Activated T-cell treated with anti-CD3 and anti-CD28 coated beads, Interleukin-2, amount 50 U/mL, for 72 hours (primary cell): ENCODE measurements around the gene RAB29. TPM values are rescaled to one million over a fixed set of nuclear protein-coding genes. Genes with fewer than 3 reads are reported as not detected.
"Not testable (repeated sequence)": the region's sequence is repeated elsewhere in the genome, so short reads cannot be mapped to it uniquely, and the experiment has no call there.

Source experiments
- ATAC-seq, 2 donors: fragments of 150-1000 bp; cut with Tn5 transposase; replicated peaks in 1 of 2; 2 replicates each; pipeline ENCODE4 v1.10.0; 2021; ENCODE audit warnings: moderate library complexity in 2 of 2, mild to moderate bottlenecking in 1 of 2
- DNase-seq, 2 donors: peaks; one replicate each; pipeline ENCODE4 v3.0.0; 2021 to 2022; ENCODE audit warnings: mixed read lengths in 1 of 2
- H3K27ac Mint-ChIP-seq: one replicate; pipeline ENCODE4 v1.8.0; 2022; ENCODE audit warnings: mild to moderate bottlenecking, moderate library complexity, mixed read lengths
- H3K27me3 Mint-ChIP-seq: one replicate; pipeline ENCODE4 v1.8.0; 2022; ENCODE audit warnings: low read depth, mixed read lengths
- H3K36me3 Mint-ChIP-seq, 2 donors: one replicate each; pipeline ENCODE4 v1.8.0; 2022; ENCODE audit warnings: mixed read lengths in 2 of 2, mild to moderate bottlenecking in 1 of 2; ENCODE audit not compliant: insufficient read depth in 2 of 2
- H3K4me1 Mint-ChIP-seq: one replicate; pipeline ENCODE4 v1.8.0; 2022; ENCODE audit warnings: low read depth, mixed read lengths
- H3K4me3 Mint-ChIP-seq, 2 donors: one replicate each; pipeline ENCODE4 v1.8.0; 2022; ENCODE audit warnings: mild to moderate bottlenecking in 2 of 2, mixed read lengths in 2 of 2, moderate library complexity in 2 of 2
- H3K9me3 Mint-ChIP-seq, 2 donors: one replicate each; pipeline ENCODE4 v1.8.0; 2022; ENCODE audit warnings: mixed read lengths in 2 of 2
- total RNA-seq, 2 donors: library from RNA; stranded (reverse); gene quantifications; one replicate each; pipeline ENCODE4 v1.2.3, GENCODE V29; 2022

Gene RAB29
- total RNA-seq = 10 to 100 TPM; 41.5 to 60.5 TPM

GRCh38 chr1:205775015-205775716, at the start of gene RAB29:
Gene RAB29, minus strand, starts transcription at chr1:205775482. Its CDS starts 526 bp downstream, at chr1:205774956.
- Mint-ChIP-seq H3K4me3 (peak within 1 kb of the TSS; percentile 85 to 98), H3K4me1 (peaks cover 58% of the 10 kb centered on the region), H3K9me3 (no peaks in the 10 kb centered on the region), H3K27ac (peak within 1 kb of the TSS; percentile 90), H3K36me3 (peaks cover 5 to 11% of the 10 kb centered on the region in 2 donors), H3K27me3 (no peaks in the 10 kb centered on the region)
- DNase-seq (peak; percentile 85 to 89), ATAC-seq (peak; percentile 82 to 85)

DNA sequence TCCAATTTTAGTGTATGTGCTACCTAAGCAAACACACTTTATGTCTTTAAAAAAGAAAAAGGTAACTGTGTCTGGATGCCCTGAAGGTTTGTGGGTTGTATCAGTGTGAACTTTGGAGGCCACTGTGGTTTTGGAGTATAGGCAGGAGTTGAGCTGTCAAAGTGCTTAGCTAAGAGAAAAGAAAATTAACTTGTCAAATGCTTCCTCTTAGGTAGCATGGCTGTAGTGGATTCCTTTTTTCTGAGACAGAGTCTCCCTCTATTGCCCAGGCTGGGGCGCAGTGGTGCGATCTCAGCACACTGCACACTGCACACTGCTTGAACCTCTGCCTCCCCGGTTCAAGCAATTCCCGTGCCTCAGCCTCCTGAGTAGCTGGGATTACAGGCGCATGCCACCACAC, 48.9 kb upstream of the RAB29 start:
- H3K36me3 Mint-ChIP-seq = peaks cover 0 to 3% of the 10 kb centered on the region in 2 donors
- H3K27ac Mint-ChIP-seq = no peak overlapping the region
- ATAC-seq (peak in 1 of 2 donors; percentile 23), DNase-seq (no peak)
- H3K27me3 Mint-ChIP-seq = no peaks in the 10 kb centered on the region
- H3K4me3 Mint-ChIP-seq = no peak overlapping the region
- peaks cover 2 to 4% of the 10 kb centered on the region in 2 donors for H3K9me3 Mint-ChIP-seq
- H3K4me1 Mint-ChIP-seq = peaks cover 20% of the 10 kb centered on the region

GRCh38 chr1:205823260-205823659, 48.0 kb upstream of the RAB29 start:
- H3K36me3 Mint-ChIP-seq, H3K27ac Mint-ChIP-seq, H3K4me3 Mint-ChIP-seq, H3K9me3 Mint-ChIP-seq, DNase-seq, H3K27me3 Mint-ChIP-seq, ATAC-seq: not testable (repeated sequence)
- peaks cover 20% of the 10 kb centered on the region for H3K4me1 Mint-ChIP-seq

GRCh38 chr1:205822397-205822796, 47.1 kb upstream of the RAB29 start:
- no peaks in the 10 kb centered on the region for H3K27me3 Mint-ChIP-seq
- peaks cover 20% of the 10 kb centered on the region for H3K4me1 Mint-ChIP-seq
- ATAC-seq = no peak
- peaks cover 0 to 3% of the 10 kb centered on the region in 2 donors for H3K36me3 Mint-ChIP-seq
- no peak for DNase-seq
- no peak overlapping the region for H3K4me3 Mint-ChIP-seq
- H3K27ac Mint-ChIP-seq = no peak overlapping the region
- peaks cover 2 to 4% of the 10 kb centered on the region in 2 donors for H3K9me3 Mint-ChIP-seq

- Mint-ChIP-seq H3K9me3 (no peaks in the 10 kb centered on the region), H3K36me3 (peaks cover 1 to 3% of the 10 kb centered on the region in 2 donors), H3K27ac (no peak overlapping the region), H3K4me1 (peaks cover 9% of the 10 kb centered on the region), H3K4me3 (no peak overlapping the region), H3K27me3 (no peaks in the 10 kb centered on the region)
- ATAC-seq (no peak), DNase-seq (no peak)
Measured at GRCh38 chr1:205817988-205818387, 42.7 kb upstream of the RAB29 start.

DNA sequence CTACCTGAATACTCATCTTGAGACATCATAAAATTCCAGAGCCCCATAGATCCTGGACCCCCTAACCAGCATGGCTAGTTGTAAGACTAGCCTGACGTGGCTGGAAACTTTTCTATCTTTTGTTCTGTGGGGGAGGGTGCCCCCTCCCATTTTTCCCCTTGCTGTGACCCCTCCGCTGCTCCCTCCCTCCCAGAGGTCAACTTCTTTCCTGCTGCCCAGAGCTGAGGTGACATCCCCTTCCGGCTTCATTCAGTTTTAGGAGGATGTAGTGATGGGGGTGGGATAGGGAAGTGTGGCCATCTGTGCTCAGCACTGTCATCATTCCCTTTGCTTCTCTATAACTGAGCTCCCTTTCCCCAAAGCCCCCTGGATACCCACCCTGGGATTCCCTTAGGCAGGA, 42.1 kb upstream of the RAB29 start:
- no peak overlapping the region for H3K27ac Mint-ChIP-seq
- no peaks in the 10 kb centered on the region for H3K9me3 Mint-ChIP-seq
- peaks cover 10% of the 10 kb centered on the region for H3K4me1 Mint-ChIP-seq
- no peak overlapping the region for H3K4me3 Mint-ChIP-seq
- ATAC-seq (no peak), DNase-seq (no peak)
- no peaks in the 10 kb centered on the region for H3K27me3 Mint-ChIP-seq
- H3K36me3 Mint-ChIP-seq = peaks cover 1 to 3% of the 10 kb centered on the region in 2 donors

- peaks cover 1 to 5% of the 10 kb centered on the region in 2 donors for H3K36me3 Mint-ChIP-seq
- H3K4me1 Mint-ChIP-seq = peaks cover 42% of the 10 kb centered on the region
- peak overlapping the region; percentile 93 to 97 for H3K4me3 Mint-ChIP-seq
- H3K27me3 Mint-ChIP-seq = no peaks in the 10 kb centered on the region
- no peak for ATAC-seq
- H3K27ac Mint-ChIP-seq = peak overlapping the region; percentile 91
- DNase-seq = no peak
- no peaks in the 10 kb centered on the region for H3K9me3 Mint-ChIP-seq
Measured at GRCh38 chr1:205813755-205814058, 38.4 kb upstream of the RAB29 start.

DNA sequence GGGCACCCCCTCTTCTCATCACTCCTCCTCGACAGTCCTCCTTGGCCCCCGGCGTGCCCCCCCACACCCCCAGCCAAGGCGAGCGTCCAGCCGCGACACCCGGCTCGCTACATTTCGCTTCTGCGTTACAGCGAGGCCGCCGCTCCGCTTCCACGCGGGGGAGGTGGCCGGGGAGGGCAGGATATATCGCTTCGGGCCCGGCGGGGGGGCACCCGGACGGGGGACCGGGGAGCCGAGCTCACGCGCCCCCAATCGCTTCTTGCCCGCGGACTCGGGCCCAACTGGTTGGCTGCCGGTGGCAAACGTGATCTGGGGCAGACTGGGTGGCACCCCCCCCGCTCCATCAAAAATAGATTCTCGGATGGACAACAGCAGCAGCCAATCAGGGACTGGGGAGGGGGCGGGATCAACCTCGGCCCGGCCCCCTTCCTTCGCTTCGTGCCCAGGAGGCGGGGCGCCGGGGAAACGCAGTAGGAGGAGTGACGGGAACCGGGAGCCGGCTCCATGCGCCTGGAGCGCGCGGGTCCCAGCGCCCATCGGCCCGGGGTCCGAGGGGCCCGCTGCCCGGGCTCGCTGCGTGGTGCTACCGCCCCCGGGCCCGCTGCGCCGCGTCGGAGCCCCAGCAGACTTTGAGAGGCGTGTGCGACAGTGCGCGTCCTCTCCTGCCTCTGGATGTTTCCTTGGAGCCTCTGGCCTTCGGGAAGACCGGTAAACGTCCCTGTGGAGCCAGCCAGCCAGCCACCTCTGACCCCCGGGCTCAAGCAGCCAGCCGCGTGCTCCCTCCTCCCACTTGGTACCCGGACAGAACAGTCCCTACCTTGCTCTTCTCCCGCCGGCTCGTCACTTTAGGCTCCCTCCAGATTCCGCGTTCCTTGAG, 37.8 kb upstream of the RAB29 start, which contains the start of gene SLC41A1:
TSS of gene SLC41A1 (minus strand) at position 321 of the 877 bp plus-strand sequence. CDS start 2,757 bp downstream, outside the sequence.
- peak; percentile 90 for DNase-seq
- Mint-ChIP-seq H3K27ac (peak within 1 kb of the TSS; percentile 91), H3K9me3 (no peaks in the 10 kb centered on the region), H3K27me3 (no peaks in the 10 kb centered on the region), H3K4me1 (peaks cover 48% of the 10 kb centered on the region), H3K4me3 (peak within 1 kb of the TSS; percentile 93 to 97), H3K36me3 (peaks cover 1 to 5% of the 10 kb centered on the region in 2 donors)
- ATAC-seq = peak; percentile 94 to 95

- Mint-ChIP-seq H3K4me3 (peak overlapping the region; percentile 93 to 97), H3K4me1 (peaks cover 54% of the 10 kb centered on the region), H3K36me3 (peaks cover 1 to 5% of the 10 kb centered on the region in 2 donors), H3K27ac (peak overlapping the region; percentile 90), H3K9me3 (no peaks in the 10 kb centered on the region), H3K27me3 (no peaks in the 10 kb centered on the region)
- ATAC-seq = peak; percentile 36 to 41
- peak; percentile 24 to 26 for DNase-seq
Measured at GRCh38 chr1:205812271-205812877, 37.1 kb upstream of the RAB29 start.

DNA sequence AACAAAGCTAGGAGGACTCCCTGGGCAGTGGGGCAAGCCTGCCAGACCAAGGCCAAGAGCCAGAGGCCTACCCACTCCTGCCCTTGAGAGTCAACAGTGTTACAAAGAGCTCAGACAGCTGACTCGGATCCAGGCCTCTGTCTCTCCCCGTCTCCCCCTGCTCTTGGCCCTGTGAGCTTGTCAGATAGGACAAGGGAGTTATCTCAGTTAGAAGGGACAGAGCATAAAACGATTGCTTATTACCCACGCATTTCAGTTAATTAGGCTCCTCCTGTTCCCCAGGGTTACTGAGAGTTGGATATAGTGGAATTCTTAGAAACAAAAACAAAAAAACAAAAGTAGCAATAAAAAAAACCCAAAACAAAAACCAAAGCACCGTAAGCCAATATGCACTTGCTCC, 36.4 kb upstream of the RAB29 start:
- peaks cover 62% of the 10 kb centered on the region for H3K4me1 Mint-ChIP-seq
- H3K27me3 Mint-ChIP-seq = no peaks in the 10 kb centered on the region
- ATAC-seq (no peak), DNase-seq (no peak)
- H3K36me3 Mint-ChIP-seq = peaks cover 1 to 5% of the 10 kb centered on the region in 2 donors
- H3K9me3 Mint-ChIP-seq = no peaks in the 10 kb centered on the region
- H3K27ac Mint-ChIP-seq = peak overlapping the region; percentile 90
- H3K4me3 Mint-ChIP-seq = peak overlapping the region; percentile 93 to 97

- Mint-ChIP-seq H3K4me1 (peaks cover 72% of the 10 kb centered on the region), H3K4me3 (peak overlapping the region in 1 of 2 donors; percentile 93), H3K36me3 (peaks cover 1 to 5% of the 10 kb centered on the region in 2 donors)
Measured at GRCh38 chr1:205810448-205811157, 35.3 kb upstream of the RAB29 start.

GRCh38 chr1:205809942-205810345, 34.7 kb upstream of the RAB29 start:
- DNase-seq = no peak
- Mint-ChIP-seq H3K27me3 (no peaks in the 10 kb centered on the region), H3K27ac (no peak overlapping the region), H3K4me3 (no peak overlapping the region), H3K36me3 (peaks cover 1 to 5% of the 10 kb centered on the region in 2 donors), H3K9me3 (no peaks in the 10 kb centered on the region), H3K4me1 (peaks cover 79% of the 10 kb centered on the region)
- no peak for ATAC-seq

More at GRCh38 chr1:205810448-205811157, 35.3 kb upstream of the RAB29 start:
- DNase-seq = no peak
- ATAC-seq = no peak
- Mint-ChIP-seq H3K9me3 (no peaks in the 10 kb centered on the region), H3K27ac (no peak overlapping the region), H3K27me3 (no peaks in the 10 kb centered on the region)
